SU-DHL-6 (cell line): ENCODE results near the gene FBP1.

Experiments used
- H2AFZ ChIP-seq: fragments of 200-600 bp; sonication (generic); 2 replicates; pipeline ENCODE4 v1.6.1; 2014; ENCODE audit warnings: low read depth, mild to moderate bottlenecking, moderate library complexity, mixed read lengths, antibody characterized with exemption, low read length; ENCODE audit not compliant: severe bottlenecking
- H3F3A ChIP-seq: fragments of 200-600 bp; shearing (Covaris generic); 2 replicates; pipeline ENCODE4 v1.6.0; 2016; ENCODE audit warnings: antibody characterized with exemption, mild to moderate bottlenecking; ENCODE audit not compliant: insufficient read depth
- H3K27ac ChIP-seq: fragments of 200-600 bp; sonication (generic); 2 replicates; pipeline ENCODE4 v1.5.1; 2016; ENCODE audit warnings: low read depth, mild to moderate bottlenecking, low read length, moderate library complexity, mixed read lengths
- H3K27me3 ChIP-seq: fragments of 200-600 bp; sonication (generic), shearing (Covaris generic); 2 replicates; pipeline ENCODE4 v1.6.0; 2014; ENCODE audit warnings: mild to moderate bottlenecking, low read length
- H3K36me3 ChIP-seq: fragments of 200-600 bp; sonication (generic); 2 replicates; pipeline ENCODE4 v1.6.1; 2014; ENCODE audit warnings: mild to moderate bottlenecking, low read length, mixed read lengths
- H3K4me2 ChIP-seq: fragments of 300-600, 200-600 bp; shearing (Covaris generic), sonication (generic); 2 replicates; pipeline ENCODE4 v1.6.0; 2014; ENCODE audit warnings: low read length, low read depth, mild to moderate bottlenecking; ENCODE audit not compliant: poor library complexity, severe bottlenecking
- H3K4me3 ChIP-seq: fragments of 200-600 bp; sonication (generic); 2 replicates; pipeline ENCODE4 v1.5.1; 2014; ENCODE audit warnings: antibody characterized with exemption, low read length, mild to moderate bottlenecking, mixed read lengths; ENCODE audit not compliant: insufficient read depth, poor library complexity, severe bottlenecking
- H3K79me2 ChIP-seq: fragments of 200-600 bp; sonication (generic); 2 replicates; pipeline ENCODE4 v1.6.1; 2014; ENCODE audit warnings: mild to moderate bottlenecking, low read length, moderate library complexity; ENCODE audit not compliant: insufficient read depth
- H3K9ac ChIP-seq: fragments of 200-600 bp; sonication (generic); 2 replicates; pipeline ENCODE4 v1.7.0; 2014; ENCODE audit warnings: mild to moderate bottlenecking, low read length
- H3K9me2 ChIP-seq: fragments of 200-600 bp; sonication (generic); replicated peaks from 2 replicates; pipeline ENCODE4 v1.6.1; 2014; ENCODE audit warnings: low read length; ENCODE audit not compliant: insufficient read depth
- H3K9me3 ChIP-seq: fragments of 200-600 bp; sonication (generic); 2 replicates; pipeline ENCODE4 v1.6.1; 2014; ENCODE audit warnings: low read length, mixed read lengths; ENCODE audit not compliant: insufficient read depth
- H4K20me1 ChIP-seq: fragments of 200-600 bp; sonication (generic); 2 replicates; pipeline ENCODE4 v1.6.1; 2014; ENCODE audit warnings: low read depth, mild to moderate bottlenecking, antibody characterized with exemption, low read length, moderate library complexity, mixed read lengths
- CTCF ChIP-seq: fragments of 200-600 bp; sonication (generic); IDR thresholded peaks from one replicate; pipeline ENCODE4 v1.5.1; 2017; ENCODE audit warnings: antibody characterized with exemption, mild to moderate bottlenecking, low read length, moderate library complexity; ENCODE audit not compliant: insufficient read depth, poor library complexity, severe bottlenecking
- EZH2phosphoT487 ChIP-seq: fragments of 200-600 bp; sonication (generic), shearing (Covaris generic); conservative IDR thresholded peaks from 2 replicates; pipeline ENCODE4 v1.6.1; 2018; ENCODE audit warnings: mild to moderate bottlenecking, antibody characterized with exemption, low read length, moderate library complexity, mixed read lengths

Gene FBP1

GRCh38 chr9:94603259-94604160 lies 35.8 kb downstream of the FBP1 start:
- Histone ChIP-seq H3K4me3 (no peak overlapping the region), H2AFZ (no peak overlapping the region)

GRCh38 chr9:94602666-94603065 lies 36.7 kb downstream of the FBP1 start:
- H4K20me1 ChIP-seq: no peaks in the 10 kb centered on the region
- H3F3A ChIP-seq: no peaks in the 10 kb centered on the region
- H3K79me2 ChIP-seq: no peaks in the 10 kb centered on the region
- H3K4me3 ChIP-seq: no peak overlapping the region
- H3K4me2 ChIP-seq: no peak overlapping the region
- H3K36me3 ChIP-seq: no peaks in the 10 kb centered on the region
- TF ChIP-seq EZH2phosphoT487: no peak
- no peak for TF ChIP-seq CTCF
- no peaks in the 10 kb centered on the region for H3K9me3 ChIP-seq
- H3K27me3 ChIP-seq: no peaks in the 10 kb centered on the region
- H3K9me2 ChIP-seq: no peaks in the 10 kb centered on the region
- no peak overlapping the region for H3K9ac ChIP-seq
- H2AFZ ChIP-seq: no peak overlapping the region
- no peak overlapping the region for H3K27ac ChIP-seq

More at GRCh38 chr9:94603259-94604160, 35.8 kb downstream of the FBP1 start:
- TF ChIP-seq CTCF (peak; percentile 60), EZH2phosphoT487 (no peak)
- Histone ChIP-seq H3K4me2 (no peak overlapping the region), H3K27ac (no peak overlapping the region), H3K9me2 (no peaks in the 10 kb centered on the region), H3F3A (no peaks in the 10 kb centered on the region), H3K79me2 (no peaks in the 10 kb centered on the region), H4K20me1 (no peaks in the 10 kb centered on the region), H3K9ac (no peak overlapping the region), H3K27me3 (no peaks in the 10 kb centered on the region), H3K36me3 (no peaks in the 10 kb centered on the region), H3K9me3 (no peaks in the 10 kb centered on the region)

- Histone ChIP-seq H3K27ac (no peak overlapping the region), H3K4me3 (no peak overlapping the region), H3K9ac (no peak overlapping the region), H3F3A (no peaks in the 10 kb centered on the region), H3K79me2 (no peaks in the 10 kb centered on the region), H3K4me2 (no peak overlapping the region), H3K9me3 (no peaks in the 10 kb centered on the region), H3K27me3 (no peaks in the 10 kb centered on the region), H2AFZ (no peak overlapping the region), H4K20me1 (no peaks in the 10 kb centered on the region), H3K36me3 (no peaks in the 10 kb centered on the region), H3K9me2 (no peaks in the 10 kb centered on the region)
- TF ChIP-seq CTCF: no peak
- no peak for TF ChIP-seq EZH2phosphoT487
Measured at GRCh38 chr9:94600715-94601114, 38.6 kb downstream of the FBP1 start.
